ENCODE data around the gene NFILZ.

NFILZ gene

DNA sequence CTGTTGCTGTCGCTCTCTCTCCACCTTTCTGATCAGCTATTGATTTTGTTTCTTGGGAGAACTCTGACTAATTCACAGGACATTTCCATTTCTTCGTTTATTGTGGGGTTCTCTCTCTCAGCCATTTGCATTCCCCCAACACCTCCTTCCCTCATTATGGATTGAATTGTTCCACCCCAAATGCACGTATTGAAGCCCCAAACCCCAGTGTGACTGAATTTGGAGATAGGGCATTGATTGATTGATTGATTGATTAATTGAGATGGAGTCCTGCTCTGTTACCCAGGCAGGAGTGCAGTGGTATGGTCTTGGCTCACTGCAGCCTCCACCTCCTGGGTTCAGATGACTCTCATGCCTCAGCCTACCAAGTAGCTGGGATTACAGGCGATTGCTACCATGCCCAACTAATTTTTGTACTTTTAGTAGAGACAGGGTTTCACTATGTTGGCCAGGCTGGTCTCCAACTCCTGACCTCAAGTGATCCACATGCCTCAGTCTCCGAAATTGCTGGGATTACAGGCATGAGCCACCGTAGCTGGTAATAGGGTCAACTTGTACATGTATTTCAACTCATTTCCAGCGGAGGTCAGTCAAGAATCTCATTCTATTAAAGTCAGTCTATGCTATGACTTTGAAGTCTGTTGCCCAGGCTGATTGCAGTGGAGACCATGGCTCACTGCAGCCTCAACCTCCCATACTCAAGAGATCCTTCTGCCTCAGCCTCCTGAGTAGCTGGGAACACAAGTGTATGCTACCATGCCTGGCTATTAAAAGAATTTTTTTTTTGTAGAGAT is 13.6 kb downstream of the NFILZ start:
- DNase-seq: no peak

GRCh38 chr19:8648240-8648639 is 17.8 kb downstream of the NFILZ start:
- no peak for DNase-seq

DNA sequence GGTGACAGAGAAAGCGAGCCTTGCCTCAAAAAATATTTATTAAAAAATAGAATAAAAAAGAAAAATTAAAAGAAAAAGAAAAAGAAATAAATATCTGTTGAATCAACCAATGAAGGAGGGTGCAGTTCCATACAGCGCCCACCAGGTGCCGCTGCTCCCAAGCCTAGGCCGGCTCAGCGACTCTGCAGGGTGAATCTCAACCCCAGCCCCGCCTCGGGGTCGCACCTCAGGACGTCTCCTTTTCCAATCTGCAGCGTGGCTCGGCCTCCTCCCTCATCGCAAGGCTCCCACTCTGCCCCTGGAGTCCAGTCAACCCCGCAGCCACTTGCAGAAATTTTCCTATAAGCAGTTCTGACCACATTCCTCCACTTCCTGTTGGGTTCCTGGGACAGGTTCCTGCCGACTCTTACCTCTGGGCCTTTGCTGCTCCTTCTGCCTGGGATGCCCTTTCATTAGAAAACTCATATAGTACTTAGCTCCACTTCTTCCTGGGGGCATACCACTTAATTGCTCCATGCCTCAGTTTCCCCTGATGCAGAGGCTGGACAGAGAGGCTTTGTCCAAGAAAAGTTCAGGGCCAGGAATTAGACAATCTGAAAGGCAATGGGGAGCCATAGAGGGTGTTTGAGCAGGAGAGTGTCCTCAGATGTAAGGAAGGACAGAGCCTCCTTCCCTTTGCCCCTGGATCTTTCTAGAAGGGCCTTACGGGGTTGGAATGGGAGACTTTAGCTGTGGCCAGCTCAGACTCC is 24.3 kb downstream of the NFILZ start:
- peak; percentile 14 for DNase-seq

GRCh38 chr19:8655340-8655709 is 24.9 kb downstream of the NFILZ start:
- no peak for DNase-seq

- DNase-seq: no peak
Measured at GRCh38 chr19:8657869-8658268, 27.4 kb downstream of the NFILZ start.

DNA sequence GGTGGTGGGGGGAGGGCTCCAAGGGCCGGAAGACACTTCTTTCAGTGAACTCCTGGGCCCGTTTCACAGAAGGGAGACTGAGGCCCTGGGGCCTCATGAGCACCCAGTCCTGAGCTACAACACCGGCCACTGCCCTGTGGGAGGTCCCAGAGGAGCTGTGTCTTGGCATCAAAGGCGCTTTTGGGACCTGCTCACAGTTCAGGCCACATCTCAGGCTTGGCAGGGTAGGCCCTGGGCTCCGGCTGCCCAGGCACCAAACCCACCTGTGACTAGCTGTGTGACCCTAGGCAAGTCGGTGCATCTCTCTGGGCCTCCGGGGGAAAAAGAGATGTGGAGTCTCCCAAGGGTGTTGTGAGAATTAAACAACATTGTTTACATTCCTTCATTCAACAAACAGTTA is 29.5 kb downstream of the NFILZ start:
- no peak for DNase-seq

DNA sequence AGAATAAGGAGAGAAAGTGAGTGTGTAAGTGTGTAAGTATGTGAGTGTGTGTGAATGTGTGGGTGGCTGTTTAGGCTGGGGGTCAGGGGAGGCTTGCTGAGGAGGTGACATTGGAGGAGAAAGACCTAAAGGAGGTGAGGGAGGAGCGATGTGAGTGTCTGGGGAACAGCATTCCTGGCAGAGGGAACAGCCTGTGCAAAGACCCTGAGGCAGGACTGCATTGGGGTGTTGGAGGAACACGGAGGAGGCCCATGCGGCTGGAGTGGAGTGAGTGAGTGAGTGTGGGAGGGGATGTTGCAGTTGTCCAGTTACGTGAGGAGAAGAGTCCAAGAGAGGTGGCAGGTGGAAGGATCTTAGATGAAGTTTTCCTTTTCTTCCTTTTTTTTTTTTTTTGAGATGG is 31.8 kb downstream of the NFILZ start:
- no peak for DNase-seq

- DNase-seq: no peak
Measured at GRCh38 chr19:8663920-8664670, 33.7 kb downstream of the NFILZ start.

DNA sequence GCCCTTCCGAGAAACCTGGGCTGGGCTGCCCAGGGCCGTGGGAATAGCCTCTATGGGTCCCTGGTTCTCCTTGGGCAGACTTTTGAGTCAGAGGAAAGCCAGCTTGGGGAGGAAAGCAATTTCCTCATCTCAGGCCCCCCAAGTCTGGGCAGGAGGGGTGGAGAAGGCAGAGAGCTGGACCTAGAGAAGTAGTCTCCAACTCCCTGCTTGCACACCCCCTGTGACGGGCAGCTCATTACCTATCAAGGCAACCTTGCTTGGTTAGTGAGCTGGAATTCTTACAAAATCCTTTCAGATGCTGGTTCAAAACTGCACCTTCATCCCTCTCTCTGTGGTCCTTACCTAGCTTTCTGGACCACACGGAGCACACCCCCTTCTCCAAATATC is 34.2 kb downstream of the NFILZ start:
- DNase-seq: no peak

DNA sequence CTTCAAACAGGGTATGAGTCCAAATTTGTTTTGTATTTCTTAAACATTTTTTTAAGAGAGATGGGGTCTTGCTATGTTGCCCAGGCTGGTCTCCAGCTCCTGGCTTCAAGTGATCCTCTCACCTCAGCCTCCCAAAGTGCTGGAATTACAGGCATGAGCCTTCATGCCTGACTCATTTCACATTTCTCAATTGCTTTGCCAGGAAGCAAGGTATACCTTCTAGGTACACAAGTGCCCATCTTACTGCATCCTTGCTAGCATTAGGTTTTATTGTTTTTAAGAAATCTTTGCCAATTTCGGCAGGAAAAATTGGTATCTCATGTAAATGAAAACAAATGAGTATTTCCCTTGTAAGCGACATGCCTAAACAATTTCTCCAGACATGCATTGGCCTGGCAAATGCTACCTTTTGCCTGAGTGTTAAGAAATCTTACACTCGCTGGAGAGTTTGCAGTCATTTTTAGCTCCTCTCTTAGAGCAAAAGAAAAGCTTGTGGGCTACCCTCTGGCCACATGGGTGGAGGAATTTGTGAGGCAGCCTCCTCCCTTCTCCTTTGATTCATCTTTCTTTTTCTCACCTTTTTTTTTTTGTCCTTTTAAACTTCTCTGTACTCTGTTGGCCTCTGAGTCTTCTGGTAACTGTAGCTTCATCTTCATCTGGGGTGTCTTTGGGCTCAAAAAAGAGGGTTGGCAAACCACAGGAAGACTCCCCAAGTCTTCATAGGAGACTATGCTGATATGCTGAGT is 35.2 kb downstream of the NFILZ start:
- no peak for DNase-seq

DNA sequence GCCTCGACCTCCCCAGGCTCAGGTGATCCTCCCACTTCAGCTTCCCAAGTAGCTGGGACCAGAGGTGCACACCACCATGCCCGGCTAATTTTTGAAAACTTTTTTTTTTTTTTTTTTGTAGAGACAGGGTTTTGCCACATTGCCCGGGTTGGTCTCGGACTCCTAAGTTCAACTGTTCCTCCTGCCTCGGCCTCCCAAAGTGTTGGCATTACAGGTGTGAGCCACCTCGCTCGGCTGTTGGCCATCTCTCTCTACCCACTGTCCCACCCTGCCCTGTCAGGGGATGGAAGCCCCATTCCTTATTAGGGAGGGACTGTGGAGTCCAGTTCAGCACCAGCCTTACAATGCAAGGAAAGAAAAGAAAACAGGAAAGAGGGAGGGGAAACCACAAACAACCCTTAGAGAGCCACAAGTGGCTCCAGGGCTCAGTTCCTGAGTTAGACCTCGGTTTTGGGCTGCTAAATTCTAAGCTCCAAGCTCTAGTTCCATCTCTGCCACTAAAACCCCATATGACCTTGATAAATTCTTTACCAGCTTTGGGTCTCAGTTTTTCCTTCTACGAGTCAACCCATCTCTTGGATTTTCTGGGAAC is 36.5 kb downstream of the NFILZ start:
- no peak for DNase-seq

- DNase-seq: no peak
Measured at GRCh38 chr19:8673276-8673891, 43.0 kb downstream of the NFILZ start.

DNA sequence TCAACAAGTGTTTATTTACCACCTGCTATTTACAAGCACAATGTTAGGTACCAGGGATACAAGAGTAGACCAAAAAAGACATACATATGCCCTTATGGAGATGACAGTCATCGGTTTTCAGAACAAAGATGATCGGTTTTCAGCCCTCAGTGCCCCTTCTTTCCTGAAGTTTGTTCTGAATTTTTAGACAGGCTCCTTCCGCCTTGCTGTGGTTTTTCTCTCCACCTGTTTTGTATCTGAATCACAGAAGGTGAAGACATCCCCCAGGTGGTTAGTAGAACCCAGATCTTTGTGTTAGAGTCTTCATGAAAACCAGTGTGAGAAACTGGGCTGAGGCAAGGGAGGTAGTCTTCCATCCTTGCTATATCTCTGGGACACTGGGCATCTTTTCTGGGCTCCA is 44.6 kb downstream of the NFILZ start:
- DNase-seq: no peak

- DNase-seq: no peak
Measured at GRCh38 chr19:8678244-8678807, 47.9 kb downstream of the NFILZ start.
